HG02884 (cell line): ENCODE measurements around the gene NDUFS3.
"Not testable (repeated sequence)": the region's sequence is repeated elsewhere in the genome, so short reads cannot be mapped to it uniquely, and the experiment has no call there.

Experiments used
- ATAC-seq: cut with Tn5 transposase; IDR thresholded peaks from one replicate; pipeline ENCODE4 v1.9.1; 2021; ENCODE audit warnings: mild to moderate bottlenecking, moderate library complexity; ENCODE audit not compliant: unreplicated experiment

The NDUFS3 gene

DNA sequence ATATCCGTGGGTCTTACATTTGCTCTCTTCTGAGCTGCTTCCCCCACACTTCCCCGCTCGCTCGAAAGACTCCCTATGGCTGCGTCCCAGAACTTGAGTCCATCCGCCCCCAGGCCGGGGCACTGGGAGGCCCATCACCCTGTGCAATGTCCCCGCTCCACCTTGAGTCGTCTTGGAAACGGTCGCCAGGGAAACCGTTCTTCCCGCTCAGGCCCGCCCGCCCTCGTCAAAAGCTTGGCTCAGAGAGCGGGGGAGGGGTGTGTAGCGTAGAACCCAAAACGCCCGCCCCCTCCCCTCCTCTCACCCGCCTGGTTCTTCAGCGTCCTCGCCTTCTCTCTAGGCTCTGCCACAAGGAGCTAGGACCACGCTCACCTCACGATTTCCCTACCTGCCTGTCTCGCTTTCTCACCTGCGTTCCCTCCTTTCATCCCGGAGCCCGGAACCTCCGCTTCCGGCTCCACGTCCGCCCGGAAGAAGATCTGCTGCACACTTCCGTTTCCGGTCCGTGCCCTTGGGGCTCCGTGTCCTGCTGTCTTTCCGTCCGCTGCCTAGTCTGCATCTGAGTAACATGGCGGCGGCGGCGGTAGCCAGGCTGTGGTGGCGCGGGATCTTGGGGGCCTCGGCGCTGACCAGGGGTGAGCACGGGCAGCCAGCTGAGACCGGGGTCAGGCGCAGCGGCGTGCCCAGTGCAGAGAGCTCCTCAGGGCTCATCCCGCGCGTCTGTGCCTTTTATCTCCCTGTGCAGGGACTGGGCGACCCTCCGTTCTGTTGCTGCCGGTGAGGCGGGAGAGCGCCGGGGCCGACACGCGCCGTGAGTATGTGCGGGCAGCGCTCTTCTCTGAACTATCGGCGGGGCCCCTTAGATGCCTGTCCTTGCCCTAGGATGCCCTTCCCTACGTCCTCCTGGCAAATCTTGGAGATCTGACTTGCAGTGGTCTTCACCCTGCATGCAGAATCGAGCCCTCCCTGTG is at the start of gene NDUFS3, which contains the start of gene KBTBD4:
NDUFS3 (plus strand) TSS at position 551 of the 971 bp plus-strand sequence; CDS start at position 569, 18 bp downstream.
KBTBD4 (minus strand) TSS at position 447 of the 971 bp plus-strand sequence; CDS start at position 428, 19 bp downstream.
- ATAC-seq: peak; percentile 86

DNA sequence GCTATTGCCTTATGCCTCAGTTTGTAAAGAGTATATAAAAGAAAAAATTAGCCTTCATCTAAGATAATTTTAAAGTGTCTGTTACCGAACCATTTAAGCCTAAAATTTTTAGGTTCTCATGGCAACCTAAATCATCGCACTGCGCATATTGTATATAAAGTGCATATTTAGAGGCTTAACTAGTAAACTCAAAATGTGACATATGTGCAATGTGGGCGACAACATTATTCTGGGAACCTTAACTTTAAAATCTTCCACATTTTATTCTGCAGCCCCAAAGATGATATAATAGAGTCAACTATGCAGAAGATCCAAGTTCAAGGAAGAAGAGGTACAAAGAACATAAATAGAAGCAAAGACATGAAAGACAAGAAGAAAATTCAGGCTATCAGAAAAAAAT is 48.9 kb upstream of the NDUFS3 start:
- ATAC-seq: no peak

DNA sequence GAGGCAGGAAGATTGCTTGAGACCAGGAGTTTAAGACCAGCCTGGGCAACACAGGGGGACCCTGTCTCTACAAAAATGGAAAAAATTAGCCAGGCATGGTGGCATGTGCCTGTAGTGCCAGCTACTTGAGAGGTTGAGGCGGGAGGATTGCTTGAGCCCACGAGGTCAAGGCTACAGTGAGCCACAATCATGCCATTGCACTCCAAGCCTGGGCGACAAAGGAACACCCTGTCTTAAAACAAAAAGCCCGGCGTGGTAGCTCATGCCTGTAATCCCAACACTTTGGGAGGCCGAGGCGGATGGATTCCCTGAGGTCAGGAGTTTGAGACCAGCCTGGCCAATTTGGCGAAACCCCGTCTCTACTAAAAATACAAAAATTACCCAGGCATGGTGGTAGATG is 48.2 kb upstream of the NDUFS3 start:
- ATAC-seq: not testable (repeated sequence)

DNA sequence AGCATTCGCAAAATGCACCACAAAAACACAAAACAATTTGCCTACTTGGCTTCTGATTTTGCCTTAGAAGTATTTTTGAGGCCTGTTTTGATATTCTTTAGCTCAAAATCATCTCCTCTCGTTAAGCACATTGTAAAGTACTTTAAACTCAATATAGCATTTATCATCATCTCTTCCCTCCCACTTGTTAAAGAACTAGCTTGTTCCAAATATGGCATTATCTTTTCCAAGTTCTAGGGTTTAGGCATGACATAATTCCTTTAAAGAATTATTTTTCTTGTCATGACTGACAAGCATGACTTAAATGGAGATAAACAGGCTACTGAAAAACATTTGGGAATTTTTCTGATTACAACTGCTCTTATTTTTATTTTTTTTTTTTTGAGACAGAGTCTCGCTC is 47.2 kb upstream of the NDUFS3 start:
- no peak for ATAC-seq

DNA sequence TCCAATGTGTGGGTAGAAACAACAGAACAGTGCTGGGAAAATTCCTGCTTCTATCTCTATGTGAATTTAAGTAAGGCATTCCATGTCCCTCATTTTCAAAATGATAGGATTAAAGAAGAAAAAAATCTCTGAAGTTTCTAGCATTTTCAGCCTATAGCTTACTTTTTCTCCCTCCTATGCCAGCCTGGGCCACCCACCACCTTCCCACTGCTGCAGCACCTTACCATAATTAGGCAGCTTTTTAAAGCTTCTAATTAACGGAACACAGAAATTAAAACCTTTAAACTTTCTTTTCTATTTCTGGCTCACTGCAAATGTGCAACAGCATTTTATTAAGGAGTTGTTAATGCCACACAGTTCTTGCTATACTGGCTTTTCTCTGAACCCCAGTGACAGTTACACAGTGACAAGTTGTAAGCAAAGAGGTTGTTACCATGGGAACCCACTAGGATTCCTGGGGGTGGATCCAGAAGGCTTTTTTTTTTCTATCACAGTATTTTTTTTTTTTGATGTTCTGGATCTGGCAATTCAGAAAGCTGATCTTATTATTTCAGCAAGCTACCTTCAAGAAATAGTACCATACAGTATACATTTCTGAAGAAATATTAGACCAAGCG is 46.2 kb upstream of the NDUFS3 start:
- no peak for ATAC-seq

DNA sequence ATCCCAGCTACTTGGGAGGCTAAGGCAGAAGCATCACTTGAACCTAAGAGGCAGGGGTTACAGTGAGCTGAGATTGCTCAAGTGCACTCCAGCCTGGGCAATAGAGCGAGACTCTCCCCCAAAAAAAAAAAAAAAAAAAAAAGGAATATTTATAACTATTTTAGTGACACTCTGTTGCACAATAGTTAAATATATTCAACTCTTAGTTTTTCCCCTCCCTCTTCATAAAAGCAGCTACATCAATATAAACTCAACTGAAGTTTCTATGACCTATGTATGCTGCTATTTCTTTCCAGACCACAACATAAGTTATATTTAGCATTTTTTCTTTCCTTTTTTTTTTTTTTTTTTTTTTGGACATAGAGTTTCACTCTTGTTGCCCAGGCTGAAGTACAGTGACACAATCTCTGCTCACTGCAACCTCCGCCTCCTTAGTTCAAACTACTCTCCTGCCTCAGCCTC is 45.2 kb upstream of the NDUFS3 start:
- ATAC-seq: no peak

DNA sequence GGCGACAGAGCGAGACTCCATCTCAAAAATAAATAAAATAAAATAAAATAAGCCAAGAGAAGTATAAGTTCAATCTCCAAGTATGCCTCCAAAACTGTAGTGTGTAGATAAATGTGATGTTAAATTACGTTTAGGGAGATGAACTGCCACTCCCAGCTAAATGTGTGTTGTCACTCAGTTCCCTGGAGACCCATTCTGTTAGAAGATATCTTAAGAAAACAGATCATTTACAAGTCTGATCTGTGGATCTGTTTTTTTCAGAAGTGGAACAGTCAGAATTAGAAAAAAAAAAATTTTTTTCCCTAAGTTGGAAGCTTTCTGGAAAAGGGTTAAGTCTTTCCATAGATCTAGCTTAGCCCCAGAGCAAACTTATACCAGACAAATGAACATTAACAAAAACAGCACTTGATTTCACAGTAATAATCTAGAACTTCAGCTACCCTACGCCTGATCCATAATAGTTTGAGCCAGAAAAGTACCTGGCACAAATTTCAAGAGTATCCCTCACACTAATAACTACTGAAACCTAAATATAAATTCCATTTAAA is 44.1 kb upstream of the NDUFS3 start:
- ATAC-seq: no peak

DNA sequence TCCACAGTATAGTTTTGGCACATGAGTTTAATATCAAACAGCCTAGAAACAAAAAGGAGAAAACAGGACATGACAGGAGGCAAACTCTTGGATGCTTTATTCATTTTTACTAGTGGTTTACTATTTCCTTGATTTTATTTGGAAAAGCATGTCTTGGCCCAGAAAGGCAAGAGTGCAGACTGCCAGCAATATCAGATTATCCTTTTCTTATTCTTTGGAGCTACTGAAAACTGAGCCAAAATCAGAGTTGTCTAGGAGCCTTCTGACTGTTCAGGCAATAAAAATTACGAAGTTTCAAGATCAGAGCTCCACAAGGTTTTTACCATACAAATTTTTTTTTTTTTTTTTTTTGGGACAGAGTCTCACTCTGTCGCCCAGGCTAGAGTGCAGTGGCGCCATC is 42.0 kb upstream of the NDUFS3 start:
- ATAC-seq: no peak

DNA sequence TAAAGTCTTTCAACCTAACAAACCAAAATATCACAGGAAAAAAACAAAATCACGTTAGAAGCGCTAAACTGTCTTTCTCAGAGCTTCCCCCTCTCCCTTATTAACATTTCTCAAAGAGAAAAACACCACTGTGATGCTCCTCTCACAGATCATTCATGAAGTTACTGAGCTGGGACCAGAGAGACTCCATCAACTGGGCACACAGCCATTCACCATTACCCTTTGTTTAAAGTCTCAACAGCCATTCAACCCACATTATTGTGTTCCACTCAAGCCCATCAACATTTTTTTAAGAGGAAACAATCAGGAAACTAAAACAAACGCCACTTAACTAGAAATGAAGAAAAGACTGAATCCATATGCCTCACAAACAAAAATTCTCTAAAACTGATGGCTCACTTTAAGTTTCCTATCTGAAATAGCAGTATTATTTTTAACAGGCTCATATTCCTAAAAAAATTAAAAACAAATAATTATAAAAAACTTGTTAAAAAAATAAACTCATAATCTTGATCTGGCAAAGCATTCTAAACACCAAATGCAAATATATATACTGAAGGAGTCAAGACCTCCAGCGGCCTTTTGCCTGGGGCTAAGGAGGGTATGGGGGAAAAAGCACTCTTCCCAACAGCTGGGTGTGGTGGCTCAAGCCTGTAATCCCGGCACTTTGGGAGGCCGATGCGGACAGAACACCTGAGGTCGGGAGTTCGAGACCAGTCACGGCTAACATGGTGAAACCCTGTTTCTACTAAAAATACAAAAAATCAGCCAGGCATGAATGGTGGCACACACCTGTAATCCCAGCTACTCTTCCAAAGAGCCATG is 39.9 kb upstream of the NDUFS3 start:
- ATAC-seq: no peak

DNA sequence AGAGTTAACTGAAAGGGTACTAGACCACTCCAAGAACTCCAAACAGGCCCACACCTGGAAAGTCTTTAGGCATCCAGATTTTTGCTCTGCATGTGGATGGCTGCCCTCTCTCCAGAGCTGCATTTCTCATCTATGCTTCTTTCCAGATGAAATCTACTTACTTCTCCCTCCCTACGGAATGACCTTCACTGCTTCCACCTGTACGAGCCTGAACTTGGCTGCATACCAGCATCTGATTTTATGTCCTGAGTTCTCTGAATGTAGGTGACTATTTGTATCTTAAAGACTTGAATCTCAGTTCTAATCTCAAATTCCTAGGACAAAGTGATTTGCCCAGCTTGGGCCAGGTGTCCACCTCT is 39.2 kb upstream of the NDUFS3 start:
- ATAC-seq: no peak

DNA sequence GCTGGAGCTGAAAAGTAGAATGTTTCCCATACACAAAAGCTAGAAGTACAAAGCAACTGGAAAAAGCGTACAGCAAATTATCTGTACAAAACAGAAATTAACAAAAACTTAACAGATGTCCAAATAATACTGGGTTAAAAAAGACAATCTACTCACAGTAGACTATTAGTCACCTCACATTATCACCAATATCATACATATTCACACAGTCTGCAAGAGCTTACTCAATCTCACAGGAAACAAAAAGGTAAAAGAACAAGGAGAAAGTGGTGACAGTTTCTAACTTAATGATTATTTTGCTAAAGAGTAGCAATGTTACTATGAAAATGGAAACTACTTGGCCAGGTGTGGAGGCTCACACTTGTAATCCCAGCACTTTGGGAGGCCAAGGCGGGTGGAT is 37.8 kb upstream of the NDUFS3 start:
- ATAC-seq: no peak

DNA sequence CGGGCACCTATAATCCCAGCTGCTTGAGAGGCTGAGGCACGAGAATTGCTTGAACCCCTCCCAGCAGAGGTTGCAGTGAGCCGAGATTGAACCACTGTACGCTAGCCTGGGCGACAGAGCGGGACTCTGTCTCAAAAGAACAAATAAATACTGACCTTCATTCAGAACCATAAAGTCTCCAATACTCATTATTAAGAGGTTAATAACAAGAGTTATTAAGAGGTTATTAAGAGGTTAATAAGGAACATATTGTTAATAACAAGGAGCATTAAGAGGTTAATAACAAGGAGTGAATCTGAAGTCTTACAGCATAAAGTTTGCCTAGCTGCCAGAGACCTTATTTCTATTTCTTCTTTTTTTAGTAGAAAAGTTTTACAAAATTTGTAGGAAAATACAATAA is 33.6 kb upstream of the NDUFS3 start:
- no peak for ATAC-seq

DNA sequence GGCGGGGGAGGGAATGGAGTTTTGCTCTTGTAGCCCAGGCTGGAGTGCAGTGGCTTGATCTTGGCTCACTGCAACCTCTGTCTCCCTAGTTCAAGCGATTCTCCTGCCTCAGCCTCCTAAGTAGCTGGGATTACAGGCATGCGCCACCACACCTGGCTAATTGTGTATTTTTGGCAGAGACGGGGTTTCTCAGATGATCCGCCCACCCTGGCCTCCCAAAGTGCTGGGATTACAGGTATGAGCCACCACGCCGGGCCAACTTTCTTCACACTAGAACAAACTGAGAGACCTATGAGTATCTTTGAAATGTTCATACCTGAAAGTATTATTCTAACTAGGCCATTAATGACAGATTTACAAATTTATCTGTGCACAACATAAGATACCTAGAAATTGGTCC is 32.6 kb upstream of the NDUFS3 start:
- ATAC-seq: not testable (repeated sequence)

DNA sequence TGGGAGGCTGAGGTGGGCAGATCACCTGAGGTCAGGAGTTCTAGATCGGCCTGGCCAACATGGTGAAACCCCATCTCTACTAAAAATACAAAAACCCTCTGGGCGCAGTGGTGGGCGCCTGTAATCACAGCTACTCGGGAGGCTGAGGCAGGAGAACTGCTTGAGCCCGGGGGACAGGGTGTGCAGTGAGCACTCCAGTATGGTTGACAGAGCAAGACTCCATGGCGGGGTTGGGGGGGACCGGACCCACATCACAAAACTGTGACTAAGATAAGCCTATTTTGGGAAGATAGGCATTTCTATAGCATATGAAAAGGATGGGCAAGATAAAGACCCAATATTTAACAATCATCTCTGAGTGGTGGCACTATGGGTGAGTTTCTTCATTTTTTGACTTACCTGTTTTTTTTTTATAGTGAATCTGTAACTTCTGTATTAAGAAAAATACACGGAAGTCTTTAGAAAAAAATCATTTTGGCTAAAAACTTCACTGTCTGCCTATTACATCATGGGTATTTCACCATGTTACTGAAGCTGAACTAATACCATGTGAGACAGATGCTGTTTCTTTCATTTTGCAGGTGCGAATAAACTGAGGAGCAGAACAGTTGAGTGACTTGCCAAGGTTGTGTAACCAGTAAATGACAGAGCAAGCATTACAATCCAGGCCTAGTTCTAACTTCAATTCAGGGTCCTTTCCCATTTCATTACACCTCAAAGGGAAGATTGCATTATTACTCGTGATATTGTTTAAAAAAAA is 28.4 kb upstream of the NDUFS3 start:
- ATAC-seq: no peak

DNA sequence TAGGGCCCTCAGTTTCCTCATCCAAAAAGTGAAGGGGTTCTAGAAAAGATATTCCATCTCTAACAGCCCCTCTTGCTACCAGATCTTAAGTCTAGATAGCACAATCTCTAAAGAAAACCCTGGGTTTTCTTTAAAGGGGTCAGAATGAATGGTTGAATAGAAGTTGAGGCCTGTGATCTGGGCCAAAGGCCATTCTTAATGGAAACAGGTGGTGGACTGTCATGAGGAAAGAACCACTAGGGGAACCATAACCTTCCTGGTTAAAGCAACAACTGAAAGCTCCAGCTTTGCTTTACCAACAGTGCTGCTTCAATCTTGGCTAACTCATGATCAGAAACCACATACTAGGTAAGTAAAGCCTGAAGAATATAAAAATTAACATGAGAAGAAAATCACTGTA is 27.8 kb upstream of the NDUFS3 start:
- no peak for ATAC-seq

DNA sequence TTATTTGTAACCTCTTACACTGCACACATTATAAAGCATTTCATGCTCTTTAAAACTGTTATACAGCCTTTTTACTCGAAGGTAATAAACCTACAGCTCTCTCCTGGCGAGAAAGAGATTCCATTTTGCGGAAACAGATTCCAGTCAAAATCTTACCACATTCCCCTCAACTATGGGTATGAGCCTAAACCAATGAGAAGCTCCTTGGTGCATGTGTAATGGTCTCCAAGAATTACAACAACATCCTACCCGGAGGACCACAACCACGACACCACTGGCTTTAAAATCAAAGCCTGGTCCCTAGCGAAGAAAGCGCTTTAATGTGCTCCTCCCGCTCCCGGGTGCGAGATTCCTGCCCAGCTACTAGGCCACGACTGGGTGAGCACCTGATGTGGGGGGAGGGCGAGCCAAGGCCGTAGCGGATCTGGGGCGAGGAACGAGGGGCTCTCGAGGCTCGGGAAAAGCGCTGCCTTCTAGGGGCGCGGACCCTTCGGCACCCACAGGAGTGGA is 26.8 kb upstream of the NDUFS3 start:
- ATAC-seq: peak; percentile 4

DNA sequence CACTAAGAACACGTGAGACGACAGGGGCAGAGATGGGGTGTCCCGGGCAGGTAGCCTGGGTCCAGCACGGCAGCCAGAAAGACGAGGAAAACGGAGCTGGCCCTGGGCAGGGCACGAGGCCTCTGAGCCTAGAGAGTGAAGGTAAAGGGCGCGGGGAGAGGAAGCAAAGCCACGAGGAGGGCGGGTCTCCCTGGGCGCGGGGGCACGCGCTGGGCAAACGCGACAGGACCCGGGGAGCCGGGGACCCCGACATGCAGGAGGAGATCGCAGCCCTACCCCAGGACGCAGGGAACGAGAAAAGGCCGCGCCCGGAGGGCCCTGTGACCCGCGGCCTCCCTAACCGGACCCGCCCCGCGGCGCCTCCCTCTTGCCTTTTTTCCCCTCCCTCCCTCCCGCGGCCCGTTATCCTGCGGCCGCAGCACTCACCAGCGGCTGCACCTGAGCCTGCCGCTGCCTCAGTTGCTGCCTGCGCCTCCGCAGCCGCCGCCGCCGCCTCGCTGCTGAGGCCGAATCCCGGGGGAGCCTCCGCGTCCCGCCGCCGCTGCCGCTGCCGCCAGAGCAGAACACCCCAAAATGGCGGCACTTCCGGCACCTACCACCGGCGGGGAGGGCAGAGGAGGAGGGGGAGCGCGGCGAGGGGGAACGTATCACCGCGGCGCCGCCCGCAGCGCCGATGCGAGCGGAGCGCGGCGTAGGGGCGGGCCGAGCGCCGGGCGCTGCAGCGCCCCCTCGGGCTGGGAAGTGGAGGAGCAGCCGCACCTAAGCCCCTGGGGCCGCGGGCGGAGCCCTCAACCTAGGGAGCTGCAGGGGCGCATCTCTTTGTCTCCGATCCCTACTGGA is 26.1 kb upstream of the NDUFS3 start, which contains the start of gene CELF1:
CELF1 (minus strand) TSS at position 567 of the 840 bp plus-strand sequence. CDS start 53,609 bp downstream, outside the sequence.
- ATAC-seq: peak; percentile 91

DNA sequence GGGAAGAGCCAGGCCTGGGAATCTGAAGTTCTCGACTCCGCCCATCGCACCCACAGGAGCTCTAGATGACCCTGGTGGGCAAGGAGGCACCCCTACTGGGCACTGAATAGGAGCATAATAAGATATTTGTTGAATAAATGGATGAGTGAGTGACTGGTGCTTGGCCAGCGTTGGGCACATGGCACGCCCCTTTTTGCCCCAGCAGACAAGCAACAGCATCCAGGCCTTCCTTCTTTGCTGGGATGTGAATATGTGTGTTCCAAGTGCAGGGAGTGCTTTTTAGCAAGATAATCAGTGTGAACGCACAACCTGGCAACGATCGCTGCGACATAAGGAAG is 25.5 kb upstream of the NDUFS3 start:
- ATAC-seq: peak; percentile 4

DNA sequence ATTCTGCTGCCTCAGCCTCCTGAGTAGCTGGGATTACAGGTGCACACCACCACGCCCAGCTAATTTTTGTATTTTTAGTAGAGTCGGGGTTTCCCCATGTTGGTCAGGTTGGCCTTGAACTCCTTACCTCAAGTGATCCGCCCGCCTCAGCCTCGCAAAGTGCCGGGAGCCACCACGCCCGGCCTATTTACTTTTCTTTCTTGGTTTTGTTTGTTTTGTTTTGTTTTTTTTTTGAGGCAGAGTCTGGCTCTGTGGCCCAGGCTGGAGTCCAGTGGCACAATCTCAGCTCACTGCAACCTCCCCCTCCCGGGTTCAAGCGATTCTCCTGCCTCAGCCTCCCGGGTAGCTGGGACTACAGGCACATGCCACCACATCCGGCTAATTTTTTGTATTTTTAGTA is 21.9 kb upstream of the NDUFS3 start:
- ATAC-seq: not testable (repeated sequence)
